ENCODE results near the gene TEAD1.

DNA sequence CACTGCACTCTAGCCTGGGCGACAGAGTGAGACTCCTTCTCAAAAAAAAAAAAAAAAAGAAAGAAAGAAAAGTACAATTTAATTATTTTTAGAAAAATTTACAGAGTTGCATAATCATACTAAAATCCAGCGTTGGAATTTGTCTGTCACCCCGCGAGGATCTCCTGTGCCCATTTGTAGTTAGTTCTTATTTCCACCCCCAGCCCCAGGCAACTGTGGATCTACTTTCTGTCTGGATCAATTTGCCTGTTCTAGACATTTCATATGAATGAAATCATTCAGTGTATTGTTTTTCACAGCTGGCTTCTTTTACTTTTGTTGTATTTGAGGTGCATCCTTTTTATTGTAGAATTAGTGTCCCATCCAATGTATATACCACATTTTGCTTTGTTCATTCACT is 232.3 kb downstream of the TEAD1 start:
- TF ChIP-seq, protein P1, sequence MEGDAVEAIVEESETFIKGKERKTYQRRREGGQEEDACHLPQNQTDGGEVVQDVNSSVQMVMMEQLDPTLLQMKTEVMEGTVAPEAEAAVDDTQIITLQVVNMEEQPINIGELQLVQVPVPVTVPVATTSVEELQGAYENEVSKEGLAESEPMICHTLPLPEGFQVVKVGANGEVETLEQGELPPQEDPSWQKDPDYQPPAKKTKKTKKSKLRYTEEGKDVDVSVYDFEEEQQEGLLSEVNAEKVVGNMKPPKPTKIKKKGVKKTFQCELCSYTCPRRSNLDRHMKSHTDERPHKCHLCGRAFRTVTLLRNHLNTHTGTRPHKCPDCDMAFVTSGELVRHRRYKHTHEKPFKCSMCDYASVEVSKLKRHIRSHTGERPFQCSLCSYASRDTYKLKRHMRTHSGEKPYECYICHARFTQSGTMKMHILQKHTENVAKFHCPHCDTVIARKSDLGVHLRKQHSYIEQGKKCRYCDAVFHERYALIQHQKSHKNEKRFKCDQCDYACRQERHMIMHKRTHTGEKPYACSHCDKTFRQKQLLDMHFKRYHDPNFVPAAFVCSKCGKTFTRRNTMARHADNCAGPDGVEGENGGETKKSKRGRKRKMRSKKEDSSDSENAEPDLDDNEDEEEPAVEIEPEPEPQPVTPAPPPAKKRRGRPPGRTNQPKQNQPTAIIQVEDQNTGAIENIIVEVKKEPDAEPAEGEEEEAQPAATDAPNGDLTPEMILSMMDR (conservative IDR thresholded peaks at IDR 0.05): no peak
- TF ChIP-seq ZFX (IDR thresholded peaks at IDR 0.05): no peak
